C4-2B (cell line): ENCODE results near the gene CLNK.

Experiments
- ZFX ChIP-seq: fragments of 450-650 bp; IDR thresholded peaks from 2 replicates; pipeline ENCODE4 v1.6.1; 2017
- TF ChIP-seq, protein P1 (sequence below): fragments of 450-650 bp; conservative IDR thresholded peaks from 2 replicates; pipeline ENCODE4 v1.5.1; 2017; ENCODE audit warnings: mild to moderate bottlenecking

DNA sequence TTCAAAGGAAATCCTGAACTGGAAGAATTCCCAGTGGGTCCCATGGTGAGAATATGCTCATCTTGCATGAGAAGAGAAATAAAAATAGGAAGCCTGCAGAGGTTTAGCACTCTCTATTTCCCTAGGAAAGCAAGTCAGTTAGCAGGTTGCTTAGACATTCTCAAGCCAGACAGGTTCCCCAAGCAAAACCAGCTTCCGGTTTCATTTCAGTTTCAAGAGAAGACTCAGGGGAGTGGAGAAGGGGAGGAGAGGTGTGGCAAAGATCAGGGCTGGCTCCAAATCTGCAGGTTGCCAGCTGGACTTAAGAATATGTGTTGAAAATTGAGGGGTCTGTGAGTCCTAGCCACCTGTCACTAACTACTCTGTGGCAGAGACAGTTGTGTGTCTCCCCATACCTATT, 107.5 kb downstream of the CLNK start:
- TF ChIP-seq, protein P1, sequence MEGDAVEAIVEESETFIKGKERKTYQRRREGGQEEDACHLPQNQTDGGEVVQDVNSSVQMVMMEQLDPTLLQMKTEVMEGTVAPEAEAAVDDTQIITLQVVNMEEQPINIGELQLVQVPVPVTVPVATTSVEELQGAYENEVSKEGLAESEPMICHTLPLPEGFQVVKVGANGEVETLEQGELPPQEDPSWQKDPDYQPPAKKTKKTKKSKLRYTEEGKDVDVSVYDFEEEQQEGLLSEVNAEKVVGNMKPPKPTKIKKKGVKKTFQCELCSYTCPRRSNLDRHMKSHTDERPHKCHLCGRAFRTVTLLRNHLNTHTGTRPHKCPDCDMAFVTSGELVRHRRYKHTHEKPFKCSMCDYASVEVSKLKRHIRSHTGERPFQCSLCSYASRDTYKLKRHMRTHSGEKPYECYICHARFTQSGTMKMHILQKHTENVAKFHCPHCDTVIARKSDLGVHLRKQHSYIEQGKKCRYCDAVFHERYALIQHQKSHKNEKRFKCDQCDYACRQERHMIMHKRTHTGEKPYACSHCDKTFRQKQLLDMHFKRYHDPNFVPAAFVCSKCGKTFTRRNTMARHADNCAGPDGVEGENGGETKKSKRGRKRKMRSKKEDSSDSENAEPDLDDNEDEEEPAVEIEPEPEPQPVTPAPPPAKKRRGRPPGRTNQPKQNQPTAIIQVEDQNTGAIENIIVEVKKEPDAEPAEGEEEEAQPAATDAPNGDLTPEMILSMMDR = no peak
- no peak for TF ChIP-seq ZFX
